ENCODE data around the gene PCDHB6.
"Not testable (repeated sequence)": the region's sequence is repeated elsewhere in the genome, so short reads cannot be mapped to it uniquely, and the experiment has no call there.

PCDHB6 gene

DNA sequence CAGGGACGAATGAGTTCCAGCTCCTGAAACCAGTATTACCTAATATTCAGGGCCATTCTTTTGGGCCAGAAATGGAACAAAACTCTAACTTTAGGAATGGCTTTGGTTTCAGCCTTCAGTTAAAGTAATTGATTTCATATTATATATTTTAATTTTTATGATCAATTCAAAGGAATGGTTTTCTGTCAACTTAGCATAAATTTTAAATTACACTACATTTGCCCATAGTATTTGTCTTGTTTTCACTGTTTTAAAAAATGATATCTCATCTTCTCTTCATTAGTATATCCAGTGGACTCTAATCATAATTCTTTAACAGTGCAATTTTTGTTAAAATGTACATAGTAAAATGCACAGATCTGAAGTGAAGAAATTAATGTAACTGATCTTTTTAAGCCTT is 30.5 kb downstream of the PCDHB6 start:
- TF ChIP-seq CTCF (IDR thresholded peaks at IDR 0.05; ENCODE audit: low read length, missing control alignments), result no peak
- no peak overlapping the region for H3K4me3 ChIP-seq (replicated peaks; ENCODE audit: low read depth, low read length)
- DNase-seq (ENCODE audit: low read depth), result no peak

DNA sequence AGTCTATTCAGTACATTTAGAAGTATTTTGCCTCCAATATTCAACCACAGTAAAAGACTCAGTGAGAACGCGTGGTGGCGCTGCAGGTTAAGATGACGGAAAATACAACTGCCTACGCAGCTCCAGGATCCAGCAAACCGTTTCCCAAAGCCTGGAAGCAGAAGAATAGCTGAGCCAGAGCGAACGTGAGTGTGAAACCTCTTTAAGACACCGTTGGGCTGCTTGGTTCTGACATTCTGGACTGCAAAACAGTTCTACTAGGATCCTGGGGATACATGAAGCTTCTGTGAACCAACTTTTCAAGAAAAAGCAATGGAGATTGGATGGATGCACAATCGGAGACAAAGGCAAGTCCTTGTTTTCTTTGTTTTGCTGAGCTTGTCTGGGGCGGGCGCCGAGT is 32.4 kb downstream of the PCDHB6 start, which contains the start of gene PCDHB16:
Gene PCDHB16 (plus strand): TSS at position 140 of the 400 bp plus-strand sequence. CDS start 173 bp downstream, at position 313.
- no peak for TF ChIP-seq CTCF (IDR thresholded peaks at IDR 0.05; ENCODE audit: low read length, missing control alignments)
- peak; percentile 16 for DNase-seq (ENCODE audit: low read depth)
- no peak within 1 kb of the TSS for H3K4me3 ChIP-seq (replicated peaks; ENCODE audit: low read depth, low read length)

- not testable (repeated sequence) for DNase-seq (ENCODE audit: low read depth); H3K4me3 ChIP-seq (replicated peaks; ENCODE audit: low read depth, low read length)
Measured at GRCh38 chr5:141184117-141184855, 34.4 kb downstream of the PCDHB6 start.

DNA sequence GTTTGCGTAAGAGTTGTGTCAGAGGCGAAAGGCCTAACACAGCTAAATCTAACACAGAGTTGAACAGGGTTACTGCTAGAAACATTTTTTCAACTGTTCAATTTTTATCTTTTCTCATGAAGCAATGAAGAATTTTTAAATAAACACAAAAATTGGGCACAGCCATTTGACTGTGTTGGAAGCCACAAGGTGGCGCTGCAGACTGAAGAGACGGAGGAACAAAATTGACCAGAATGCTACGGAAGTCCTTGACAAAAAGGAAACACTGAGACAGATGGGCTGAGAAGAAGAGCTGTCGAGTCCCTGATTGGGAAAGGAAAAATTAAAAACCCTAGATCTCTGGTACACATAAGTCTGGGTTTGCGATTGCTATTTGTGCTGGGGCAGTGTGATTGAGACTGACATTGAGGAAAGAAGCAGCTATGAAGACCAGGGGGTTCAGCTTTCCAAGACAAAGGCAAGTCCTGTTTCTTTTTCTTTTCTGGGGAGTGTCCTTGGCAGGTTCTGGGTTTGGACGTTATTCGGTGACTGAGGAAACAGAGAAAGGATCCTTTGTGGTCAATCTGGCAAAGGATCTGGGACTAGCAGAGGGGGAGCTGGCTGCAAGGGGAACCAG is 37.1 kb downstream of the PCDHB6 start, which contains the start of gene PCDHB9:
Gene PCDHB9 (plus strand): TSS at position 265 of the 616 bp plus-strand sequence. CDS start 158 bp downstream, at position 423.
- DNase-seq (ENCODE audit: low read depth), result peak; percentile 7
- no peak within 1 kb of the TSS for H3K4me3 ChIP-seq (replicated peaks; ENCODE audit: low read depth, low read length)
- peak; percentile 25 for TF ChIP-seq CTCF (IDR thresholded peaks at IDR 0.05; ENCODE audit: low read length, missing control alignments)

DNA sequence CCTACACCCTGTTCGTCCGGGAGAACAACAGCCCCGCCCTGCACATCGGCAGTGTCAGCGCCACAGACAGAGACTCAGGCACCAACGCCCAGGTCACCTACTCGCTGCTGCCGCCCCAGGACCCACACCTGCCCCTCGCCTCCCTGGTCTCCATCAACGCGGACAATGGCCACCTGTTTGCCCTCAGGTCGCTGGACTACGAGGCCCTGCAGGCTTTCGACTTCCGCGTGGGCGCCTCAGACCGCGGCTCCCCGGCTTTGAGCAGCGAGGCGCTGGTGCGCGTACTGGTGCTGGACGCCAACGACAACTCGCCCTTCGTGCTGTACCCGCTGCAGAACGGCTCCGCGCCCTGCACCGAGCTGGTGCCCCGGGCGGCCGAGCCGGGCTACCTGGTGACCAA is 38.8 kb downstream of the PCDHB6 start:
- not testable (repeated sequence) for H3K4me3 ChIP-seq (replicated peaks; ENCODE audit: low read depth, low read length); DNase-seq (ENCODE audit: low read depth)

DNA sequence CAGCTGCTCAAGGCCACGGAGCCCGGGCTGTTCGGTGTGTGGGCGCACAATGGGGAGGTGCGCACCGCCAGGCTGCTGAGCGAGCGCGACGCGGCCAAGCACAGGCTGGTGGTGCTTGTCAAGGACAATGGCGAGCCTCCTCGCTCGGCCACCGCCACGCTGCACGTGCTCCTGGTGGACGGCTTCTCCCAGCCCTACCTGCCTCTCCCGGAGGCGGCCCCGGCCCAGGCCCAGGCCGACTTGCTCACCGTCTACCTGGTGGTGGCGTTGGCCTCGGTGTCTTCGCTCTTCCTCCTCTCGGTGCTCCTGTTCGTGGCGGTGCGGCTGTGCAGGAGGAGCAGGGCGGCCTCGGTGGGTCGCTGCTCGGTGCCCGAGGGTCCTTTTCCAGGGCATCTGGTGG is 39.3 kb downstream of the PCDHB6 start:
- not testable (repeated sequence) for H3K4me3 ChIP-seq (replicated peaks; ENCODE audit: low read depth, low read length); DNase-seq (ENCODE audit: low read depth)

- peak; percentile 24 for TF ChIP-seq CTCF (IDR thresholded peaks at IDR 0.05; ENCODE audit: low read length, missing control alignments)
- no peak within 1 kb of the TSS for H3K4me3 ChIP-seq (replicated peaks; ENCODE audit: low read depth, low read length)
- peak; percentile 13 for DNase-seq (ENCODE audit: low read depth)
Measured at GRCh38 chr5:141192110-141192725, 42.4 kb downstream of the PCDHB6 start, which contains the start of gene PCDHB10. TSS of gene PCDHB10 (plus strand) at chr5:141192353. CDS start at chr5:141192553, 200 bp downstream.

GRCh38 chr5:141194332-141194731 is 44.5 kb downstream of the PCDHB6 start:
- H3K4me3 ChIP-seq (replicated peaks; ENCODE audit: low read depth, low read length); DNase-seq (ENCODE audit: low read depth): not testable (repeated sequence)

DNA sequence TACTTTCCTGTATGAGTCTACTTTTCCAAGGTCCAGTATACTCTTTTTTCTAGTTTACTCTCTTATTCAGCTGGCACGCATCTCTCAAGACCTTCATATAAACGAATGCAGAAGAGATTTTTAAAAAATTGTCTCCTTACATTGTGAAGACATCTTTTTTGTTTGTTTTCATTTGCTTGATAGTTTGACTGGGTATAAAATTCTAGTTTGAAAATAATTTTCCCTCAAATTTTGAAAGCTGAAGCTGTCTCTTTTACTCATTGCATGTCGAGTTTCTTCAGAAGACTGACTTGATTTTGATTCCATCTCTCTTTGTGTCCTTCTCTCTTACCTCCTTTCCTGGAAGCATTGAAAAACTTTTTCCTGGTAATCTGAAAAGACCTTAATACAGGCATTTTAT is 46.5 kb downstream of the PCDHB6 start:
- DNase-seq (ENCODE audit: low read depth), result no peak
- no peak overlapping the region for H3K4me3 ChIP-seq (replicated peaks; ENCODE audit: low read depth, low read length)
- no peak for TF ChIP-seq CTCF (IDR thresholded peaks at IDR 0.05; ENCODE audit: low read length, missing control alignments)
